ENCODE data around the gene PCTP.

The PCTP gene

GRCh38 chr17:55757659-55758058 is 6.8 kb downstream of the PCTP start:
- DNase-seq (ENCODE audit: low read depth in 2 of 2) = no peak

GRCh38 chr17:55758171-55758570 is 7.3 kb downstream of the PCTP start:
- no peak for DNase-seq (ENCODE audit: low read depth in 2 of 2)

GRCh38 chr17:55760643-55761355 is 9.9 kb downstream of the PCTP start:
- DNase-seq (ENCODE audit: low read depth in 2 of 2) = no peak

GRCh38 chr17:55762086-55762858 is 11.4 kb downstream of the PCTP start:
- no peak for DNase-seq (ENCODE audit: low read depth in 2 of 2)

- DNase-seq (ENCODE audit: low read depth in 2 of 2) = no peak
Measured at GRCh38 chr17:55763856-55764255, 13.0 kb downstream of the PCTP start.

DNA sequence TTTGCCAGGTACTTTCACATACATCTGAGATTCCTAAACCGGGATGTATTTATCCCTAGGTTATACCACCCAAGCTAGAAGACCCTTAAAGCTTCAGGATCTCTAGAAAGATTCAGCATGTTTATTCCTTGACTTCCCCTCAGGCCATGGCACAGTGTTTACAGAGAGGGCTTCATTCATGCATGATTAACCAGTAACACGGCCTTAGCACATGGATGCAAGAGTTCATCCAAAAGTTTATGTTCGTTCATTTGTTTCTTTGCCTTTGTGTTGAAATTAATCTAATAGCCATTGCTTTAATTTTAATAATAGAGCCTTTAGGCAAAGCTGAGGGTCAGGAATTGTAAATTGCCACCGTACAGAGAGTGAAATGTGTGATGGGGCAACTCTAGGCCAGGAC is 13.8 kb downstream of the PCTP start:
- DNase-seq (ENCODE audit: low read depth in 2 of 2) = no peak

- DNase-seq (ENCODE audit: low read depth in 2 of 2) = no peak
Measured at GRCh38 chr17:55765472-55765871, 14.6 kb downstream of the PCTP start.

GRCh38 chr17:55768936-55769624 is 18.2 kb downstream of the PCTP start:
- no peak for DNase-seq (ENCODE audit: low read depth in 2 of 2)

DNA sequence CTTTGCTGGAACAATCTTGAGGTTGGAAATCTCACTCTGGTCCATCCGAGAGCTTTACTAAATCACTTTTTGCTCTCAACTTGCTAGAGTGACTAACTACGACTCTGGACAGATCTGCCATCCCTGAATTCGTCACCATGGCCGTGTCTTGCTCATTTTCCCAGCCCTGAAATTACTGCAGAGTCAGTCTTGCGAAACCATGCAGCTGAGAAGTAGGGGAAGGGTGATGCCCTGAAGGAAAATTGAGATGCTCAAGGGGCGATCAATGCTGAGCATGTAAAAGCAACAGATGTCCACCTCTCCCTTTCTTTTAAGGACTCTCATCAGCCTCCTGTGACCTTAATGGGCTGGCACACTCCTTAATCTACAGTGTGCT is 18.8 kb downstream of the PCTP start:
- DNase-seq (ENCODE audit: low read depth in 2 of 2) = peak; percentile 24 to 39

DNA sequence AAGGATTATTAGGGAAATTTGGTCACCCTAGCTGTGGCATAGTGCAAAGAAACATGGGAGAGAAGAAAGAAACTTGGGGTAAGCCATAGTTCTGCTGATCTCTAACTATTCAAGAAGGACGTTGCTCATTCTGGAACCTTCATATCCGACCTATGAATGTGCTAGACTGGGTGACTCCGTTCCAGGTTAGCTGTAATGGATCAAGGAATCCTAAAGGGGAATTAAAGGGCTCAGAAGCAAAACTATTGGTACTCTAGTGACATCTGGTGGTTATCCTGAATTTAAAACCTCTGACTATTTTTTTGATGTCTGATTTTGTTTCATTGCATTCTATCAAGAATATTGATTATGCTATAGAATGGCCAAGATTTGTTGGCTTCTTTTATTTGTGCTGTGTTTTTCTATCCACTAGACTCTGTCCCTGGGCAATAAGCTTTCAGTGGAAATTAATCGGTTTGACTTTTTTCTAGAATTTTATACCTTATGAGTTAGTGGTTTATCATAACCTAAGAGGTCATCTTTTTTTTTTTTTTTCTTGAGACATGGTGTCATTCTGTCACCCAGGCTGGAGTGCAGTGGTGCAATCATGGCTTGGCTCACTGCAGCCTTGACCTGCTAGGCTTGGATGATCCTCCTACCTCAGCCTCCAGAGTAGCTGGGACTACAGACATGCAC is 19.5 kb downstream of the PCTP start:
- peak in 1 of 2 experiments; percentile 32 for DNase-seq (ENCODE audit: low read depth in 2 of 2)

DNA sequence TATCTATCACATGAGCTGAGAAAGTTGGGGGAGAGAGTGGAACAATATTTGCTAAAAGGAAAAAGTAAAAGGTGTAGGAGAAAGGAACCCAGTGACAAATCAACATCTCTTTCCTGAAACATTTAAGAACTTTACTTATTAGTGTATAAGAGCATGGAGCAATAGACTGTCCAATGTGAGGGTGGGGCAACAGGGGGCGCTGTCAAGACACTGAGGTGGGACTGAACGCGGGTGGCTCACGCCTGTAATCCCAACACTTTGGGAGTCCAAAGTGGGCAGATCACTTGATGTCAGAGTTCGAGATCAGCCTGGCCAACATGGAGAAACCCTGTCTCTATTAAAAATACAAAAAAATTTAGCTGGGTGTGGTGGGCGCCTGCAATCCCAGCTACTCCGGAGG is 21.2 kb downstream of the PCTP start:
- no peak for DNase-seq (ENCODE audit: low read depth in 2 of 2)

DNA sequence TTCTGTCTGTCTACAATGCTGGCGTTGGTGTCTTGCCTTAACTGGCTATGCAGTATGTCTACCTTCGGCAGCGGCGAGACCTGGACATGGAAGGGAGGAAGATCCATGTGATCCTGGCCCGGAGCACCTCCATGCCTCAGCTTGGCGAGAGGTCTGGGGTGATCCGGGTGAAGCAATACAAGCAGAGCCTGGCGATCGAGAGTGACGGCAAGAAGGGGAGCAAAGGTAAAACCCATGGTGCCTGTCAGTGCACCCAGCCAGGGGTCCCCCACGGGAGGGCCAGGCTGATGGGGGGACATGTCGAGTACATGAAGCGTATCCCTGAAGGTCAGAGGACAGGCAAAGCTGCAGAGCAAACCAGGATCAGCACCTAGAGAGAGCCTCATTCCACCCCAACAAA is 22.8 kb downstream of the PCTP start:
- DNase-seq (ENCODE audit: low read depth in 2 of 2) = no peak

- no peak for DNase-seq (ENCODE audit: low read depth in 2 of 2)
Measured at GRCh38 chr17:55774846-55775271, 24.0 kb downstream of the PCTP start.

GRCh38 chr17:55776271-55776670 is 25.4 kb downstream of the PCTP start:
- DNase-seq (ENCODE audit: low read depth in 2 of 2) = no peak

GRCh38 chr17:55777471-55777971 is 26.7 kb downstream of the PCTP start:
- DNase-seq (ENCODE audit: low read depth in 2 of 2) = no peak

DNA sequence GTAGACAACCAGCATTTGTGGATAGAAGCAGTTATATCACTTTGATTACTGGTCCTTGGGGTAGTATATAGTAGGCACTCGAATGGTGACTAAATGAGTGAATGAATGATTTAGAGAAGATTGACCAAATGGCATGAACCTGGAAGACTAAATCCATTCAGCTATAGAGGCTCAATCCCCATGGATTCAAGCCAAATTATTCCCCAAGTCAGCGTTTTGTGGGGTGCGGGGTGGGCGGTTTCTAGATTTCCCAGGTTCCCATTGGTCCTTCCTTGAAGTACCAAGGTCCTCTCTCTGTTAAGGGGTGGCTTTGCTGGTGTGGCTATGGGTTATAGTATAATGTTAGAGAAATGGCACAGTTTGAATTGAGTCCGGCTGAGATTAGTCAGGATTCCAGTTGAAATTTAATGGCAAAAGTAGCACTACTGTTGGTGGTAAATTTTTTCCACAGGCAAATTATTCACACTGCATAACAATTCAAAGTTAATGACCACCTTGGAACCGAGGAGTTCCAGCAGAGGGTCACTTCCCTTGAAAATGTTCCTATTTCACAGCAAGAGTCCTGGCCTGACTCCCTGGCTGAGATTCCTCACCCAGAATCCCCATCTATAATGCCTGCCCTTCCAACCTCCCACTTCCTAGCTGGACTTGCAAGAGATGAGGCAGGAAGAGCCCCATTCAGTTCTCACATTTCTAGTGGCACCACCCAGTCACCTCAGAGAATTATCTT is 27.7 kb downstream of the PCTP start:
- DNase-seq (ENCODE audit: low read depth in 2 of 2) = no peak

DNA sequence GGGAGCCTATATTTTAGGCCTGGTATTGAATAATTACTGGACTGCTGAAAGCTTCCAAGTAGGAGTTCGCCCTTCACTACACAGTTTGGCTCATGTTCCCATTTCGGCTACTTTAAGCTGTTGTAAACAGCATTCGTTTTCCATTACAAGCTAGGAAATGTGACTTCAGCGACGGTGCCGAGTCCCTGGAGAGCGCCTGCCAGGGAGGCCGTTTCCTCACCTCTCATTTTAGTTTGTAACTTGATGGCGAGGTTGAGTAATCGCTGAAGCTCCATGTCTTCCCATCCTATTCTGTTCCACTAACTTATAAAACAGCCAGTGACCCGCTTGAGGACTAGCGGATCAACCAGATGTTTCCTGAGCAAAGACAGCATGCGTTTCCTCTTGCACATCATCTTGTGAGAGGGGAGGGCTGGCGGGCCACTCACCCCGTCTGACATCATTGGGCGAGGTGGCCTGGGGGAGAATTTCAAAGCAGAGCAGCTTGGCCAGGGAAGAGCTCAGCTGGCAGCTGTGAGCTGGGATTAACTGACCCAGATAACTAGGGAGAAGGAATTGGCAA is 32.9 kb downstream of the PCTP start:
- DNase-seq (ENCODE audit: low read depth in 2 of 2) = no peak

DNA sequence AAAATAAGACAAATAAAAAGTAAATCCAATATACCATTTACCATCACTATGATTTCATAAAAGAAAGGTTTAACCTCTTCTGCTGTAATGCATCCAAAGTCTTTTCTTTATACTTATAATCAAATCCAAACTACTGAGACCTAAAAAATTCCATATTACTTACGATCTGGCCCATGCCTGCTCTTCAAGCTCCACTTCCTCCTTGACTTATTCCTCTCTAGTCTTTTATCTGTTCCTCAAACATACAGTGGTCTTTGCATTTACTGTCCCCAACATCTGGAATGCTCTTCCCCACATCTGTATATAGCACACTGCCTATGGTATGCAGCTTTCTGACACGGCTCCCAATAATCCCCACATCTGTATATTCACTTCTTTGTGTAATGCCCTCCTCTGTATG is 33.8 kb downstream of the PCTP start:
- no peak for DNase-seq (ENCODE audit: low read depth in 2 of 2)

DNA sequence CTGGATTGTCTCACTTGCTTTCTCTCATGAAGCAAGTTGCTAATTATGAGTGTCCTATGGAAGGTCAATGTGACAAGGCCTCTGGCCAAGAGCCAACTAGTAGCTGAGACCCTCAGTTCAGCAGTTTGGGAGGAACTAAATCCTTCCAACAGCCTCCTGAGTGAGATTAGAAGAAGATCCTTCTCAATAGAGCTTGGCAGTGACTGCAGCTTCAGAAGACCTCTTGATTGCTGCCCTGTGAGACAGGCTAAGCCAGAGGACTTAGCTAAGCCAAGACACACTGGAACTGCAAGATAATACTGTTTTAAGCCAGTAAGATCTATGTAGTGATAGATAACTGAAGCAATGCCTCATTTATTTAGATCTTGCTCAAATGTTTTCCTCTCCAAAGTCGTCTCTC is 34.3 kb downstream of the PCTP start:
- no peak for DNase-seq (ENCODE audit: low read depth in 2 of 2)

- no peak for DNase-seq (ENCODE audit: low read depth in 2 of 2)
Measured at GRCh38 chr17:55793272-55793671, 42.4 kb downstream of the PCTP start.
